Hepatocyte (in vitro differentiated cells): ENCODE measurements around the gene S100A4. TPM values are rescaled to one million over a fixed set of nuclear protein-coding genes. Genes with fewer than 3 reads are reported as not detected.

ENCODE experiments used
- DNase-seq: peaks from one replicate; pipeline ENCODE4 v3.0.0-alpha.2; 2016; ENCODE audit warnings: low spot score
- H2AFZ ChIP-seq: fragments of 200-600 bp; sonication (generic); 2 replicates; pipeline ENCODE4 v1.6.0; 2016; ENCODE audit warnings: antibody characterized with exemption, mild to moderate bottlenecking
- H3K27ac ChIP-seq: fragments of 200-600 bp; sonication (generic); 2 replicates; pipeline ENCODE4 v1.5.1; 2016; ENCODE audit warnings: mild to moderate bottlenecking
- H3K27me3 ChIP-seq: fragments of 200-600 bp; sonication (generic); 2 replicates; pipeline ENCODE4 v1.6.1; 2016
- H3K36me3 ChIP-seq: fragments of 200-600 bp; sonication (generic); replicated peaks from 2 replicates; pipeline ENCODE4 v1.5.1; 2016; ENCODE audit warnings: low read depth; ENCODE audit not compliant: insufficient read depth
- H3K4me1 ChIP-seq: fragments of 200-600 bp; sonication (generic); 2 replicates; pipeline ENCODE4 v1.5.1; 2016; ENCODE audit warnings: mild to moderate bottlenecking, moderate library complexity; ENCODE audit not compliant: insufficient read depth
- H3K4me2 ChIP-seq: fragments of 200-600 bp; sonication (generic); 2 replicates; pipeline ENCODE4 v1.6.0; 2016
- H3K4me3 ChIP-seq: fragments of 200-600 bp; sonication (generic); 2 replicates; pipeline ENCODE4 v1.5.1; 2016; ENCODE audit warnings: mild to moderate bottlenecking
- H3K79me2 ChIP-seq: fragments of 200-600 bp; sonication (generic); 2 replicates; pipeline ENCODE4 v1.6.0; 2017; ENCODE audit warnings: mild to moderate bottlenecking
- H3K9me2 ChIP-seq: fragments of 200-600 bp; sonication (generic); replicated peaks from 2 replicates; pipeline ENCODE4 v1.6.0; 2017; ENCODE audit warnings: mild to moderate bottlenecking; ENCODE audit not compliant: insufficient read depth
- H3K9me3 ChIP-seq: fragments of 200-600 bp; sonication (generic); 2 replicates; pipeline ENCODE4 v1.5.1; 2016; ENCODE audit warnings: low read depth, mild to moderate bottlenecking
- H4K20me1 ChIP-seq: fragments of 200-600 bp; sonication (generic); 2 replicates; pipeline ENCODE4 v1.6.0; 2016; ENCODE audit warnings: mild to moderate bottlenecking; ENCODE audit not compliant: insufficient read depth, poor library complexity, severe bottlenecking
- CTCF ChIP-seq: fragments of 200-600 bp; sonication (generic); IDR thresholded peaks from 2 replicates; pipeline ENCODE4 v1.5.1; 2016; ENCODE audit warnings: antibody characterized with exemption, mild to moderate bottlenecking; ENCODE audit not compliant: poor library complexity
- EZH2 ChIP-seq: fragments of 200-600 bp; sonication (generic); IDR thresholded peaks from 2 replicates; pipeline ENCODE4 v1.6.1; 2016; ENCODE audit warnings: antibody characterized with exemption, mild to moderate bottlenecking, borderline replicate concordance
- EZH2phosphoT487 ChIP-seq: fragments of 200-600 bp; sonication (generic); IDR thresholded peaks from one replicate; pipeline ENCODE4 v1.6.1; 2018; ENCODE audit warnings: antibody characterized with exemption, mild to moderate bottlenecking, low read depth, moderate library complexity; ENCODE audit not compliant: unreplicated experiment, severe bottlenecking
- WGBS: methylation state at CpG from one replicate; pipeline ENCODE4 v1.1.6; 2016; ENCODE audit warnings: low lambda C conversion rate; ENCODE audit errors: missing lambda C conversion rate; 5-methylcytosine and 5-hydroxymethylcytosine counted together
- polyA plus RNA-seq: library from polyadenylated mRNA; unstranded; fragments of >200 nt; fragmentation: Nextera tagmentation; extraction: Ambion mirVana; gene quantifications from 2 replicates; pipeline ENCODE4 v1.2.1, GENCODE V29; 2016
- total RNA-seq: library from RNA; depleted of rRNA; stranded (reverse); fragments of >200 nt; gene quantifications from 2 replicates; pipeline ENCODE4 v1.2.3, GENCODE V29; 2014

S100A4 gene
- total and polyA plus RNA-seq, 2 experiments from 2014 or later: 64.1 to 116 TPM

DNA sequence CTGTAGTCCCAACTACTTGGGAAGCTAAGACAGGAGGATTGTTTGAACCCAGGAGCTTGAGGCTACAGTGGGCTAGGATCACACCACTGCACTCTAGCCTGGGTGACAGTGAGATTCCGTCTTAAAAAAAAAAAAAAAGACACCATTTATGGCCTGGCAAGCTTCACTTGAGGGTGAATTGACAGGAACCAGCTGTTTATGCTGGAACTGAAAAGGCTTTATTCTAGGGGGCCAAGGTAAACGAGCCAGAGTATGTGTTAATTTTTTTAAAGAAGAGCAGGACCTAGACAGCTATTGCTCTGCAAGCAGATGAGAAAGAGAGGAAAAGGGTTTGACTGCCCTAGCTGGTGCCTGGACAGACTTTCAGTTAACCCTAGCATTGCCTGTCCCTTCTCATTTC, 46.9 kb downstream of the S100A4 start:
- no peaks in the 10 kb centered on the region for H3K79me2 ChIP-seq
- 37% methylated on average over 2 of the region's 2 CpGs for WGBS
- DNase-seq: no peak
- no peak overlapping the region for H2AFZ ChIP-seq
- H3K36me3 ChIP-seq: no peaks in the 10 kb centered on the region
- no peaks in the 10 kb centered on the region for H3K9me2 ChIP-seq
- TF ChIP-seq CTCF (no peak), EZH2 (no peak), EZH2phosphoT487 (no peak)
- H3K4me2 ChIP-seq: no peak overlapping the region
- H3K27me3 ChIP-seq: no peaks in the 10 kb centered on the region
- no peak overlapping the region for H3K4me3 ChIP-seq
- H3K27ac ChIP-seq: no peak overlapping the region
- H3K4me1 ChIP-seq: no peaks in the 10 kb centered on the region
- H4K20me1 ChIP-seq: no peaks in the 10 kb centered on the region
- no peaks in the 10 kb centered on the region for H3K9me3 ChIP-seq

DNA sequence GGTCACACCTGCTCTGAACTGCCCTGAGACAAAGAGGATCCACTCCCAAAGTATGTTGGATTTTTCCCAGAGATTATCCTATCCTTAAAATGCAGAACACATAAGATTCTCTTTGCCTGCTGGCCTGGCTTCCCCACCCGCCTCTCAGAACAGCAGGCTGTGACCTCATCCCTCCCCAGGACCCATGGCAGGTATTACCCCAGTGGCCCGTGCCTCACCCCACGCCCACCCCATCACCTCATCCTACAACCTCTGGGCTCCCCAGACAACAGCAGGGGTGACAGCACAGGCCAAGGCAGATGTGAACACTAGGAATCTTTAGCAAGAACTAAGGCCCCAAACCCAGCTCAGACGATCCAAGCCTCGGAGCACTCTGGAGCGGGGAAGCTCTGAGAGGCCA, 50.1 kb downstream of the S100A4 start:
- WGBS: 75% methylated on average over 5 of the region's 6 CpGs
- Histone ChIP-seq H3K4me2 (no peak overlapping the region), H3K4me1 (no peaks in the 10 kb centered on the region), H3K9me2 (no peaks in the 10 kb centered on the region), H3K27ac (no peak overlapping the region), H3K79me2 (no peaks in the 10 kb centered on the region), H4K20me1 (no peaks in the 10 kb centered on the region), H2AFZ (no peak overlapping the region), H3K9me3 (no peaks in the 10 kb centered on the region), H3K4me3 (no peak overlapping the region), H3K36me3 (no peaks in the 10 kb centered on the region), H3K27me3 (no peaks in the 10 kb centered on the region)
- TF ChIP-seq CTCF (no peak), EZH2 (no peak), EZH2phosphoT487 (no peak)
- no peak for DNase-seq

GRCh38 chr1:153494976-153495535, 50.5 kb downstream of the S100A4 start:
- Histone ChIP-seq H3K4me1 (peaks cover 1% of the 10 kb centered on the region), H3K4me2 (no peak overlapping the region), H3K79me2 (no peaks in the 10 kb centered on the region), H3K27me3 (no peaks in the 10 kb centered on the region), H3K27ac (no peak overlapping the region), H3K4me3 (no peak overlapping the region), H4K20me1 (no peaks in the 10 kb centered on the region), H3K9me2 (no peaks in the 10 kb centered on the region), H3K9me3 (no peaks in the 10 kb centered on the region), H3K36me3 (no peaks in the 10 kb centered on the region), H2AFZ (no peak overlapping the region)
- WGBS: 33% methylated on average over 6 of the region's 6 CpGs
- peak; percentile 86 for DNase-seq
- TF ChIP-seq EZH2phosphoT487: no peak
- peak; percentile 91 for TF ChIP-seq CTCF
- TF ChIP-seq EZH2: no peak

Other genes with a start within 250 kb of the S100A4 start
- gene PGLYRP3, start 232.9 kb downstream of the S100A4 start, total RNA-seq: not detected in 2 replicates
- not detected in 2 replicates for gene PGLYRP3, start 232.9 kb downstream of the S100A4 start, polyA plus RNA-seq
- not detected in 2 replicates for gene PGLYRP4, start 197.0 kb downstream of the S100A4 start, total RNA-seq
- gene PGLYRP4, start 197.0 kb downstream of the S100A4 start, polyA plus RNA-seq: not detected in 2 replicates
- gene S100A9, start 188.0 kb downstream of the S100A4 start, total RNA-seq: 3.2 and 11.9 TPM in 2 replicates
- gene S100A9, start 188.0 kb downstream of the S100A4 start, polyA plus RNA-seq: 1.9 and 6.4 TPM in 2 replicates
- not detected in 2 replicates for gene S100A12, start 170.2 kb downstream of the S100A4 start, total RNA-seq
- gene S100A12, start 170.2 kb downstream of the S100A4 start, polyA plus RNA-seq: 1.1 TPM in 1 of 2 replicates, not detected in the other
- gene S100A8, start 154.7 kb downstream of the S100A4 start, total RNA-seq: 0.70 TPM in 1 of 2 replicates, not detected in the other
- 0.60 and 2.2 TPM in 2 replicates for gene S100A8, start 154.7 kb downstream of the S100A4 start, polyA plus RNA-seq
- gene S100A7A, start 129.3 kb downstream of the S100A4 start, total RNA-seq: not detected in 2 replicates
- gene S100A7A, start 129.3 kb downstream of the S100A4 start, polyA plus RNA-seq: not detected in 2 replicates
- 0.60 TPM in 1 of 2 replicates, not detected in the other for gene S100A7, start 85.2 kb downstream of the S100A4 start, total RNA-seq
- gene S100A7, start 85.2 kb downstream of the S100A4 start, polyA plus RNA-seq: 1.0 and 2.5 TPM in 2 replicates
- 140 and 173 TPM in 2 replicates for gene S100A6, start 9.8 kb downstream of the S100A4 start, total RNA-seq
- gene S100A6, start 9.8 kb downstream of the S100A4 start, polyA plus RNA-seq: 657 and 701 TPM in 2 replicates
- not detected in 2 replicates for gene S100A5, start 4.9 kb downstream of the S100A4 start, total RNA-seq
- gene S100A5, start 4.9 kb downstream of the S100A4 start, polyA plus RNA-seq: 0.54 and 1.0 TPM in 2 replicates
- gene S100A3, start 3.5 kb upstream of the S100A4 start, total RNA-seq: 2.6 and 2.7 TPM in 2 replicates
- gene S100A3, start 3.5 kb upstream of the S100A4 start, polyA plus RNA-seq: 1.9 and 6.1 TPM in 2 replicates
- gene S100A2, start 20.0 kb upstream of the S100A4 start, total RNA-seq: 1.7 and 4.2 TPM in 2 replicates
- 6.9 and 10.3 TPM in 2 replicates for gene S100A2, start 20.0 kb upstream of the S100A4 start, polyA plus RNA-seq
- 103 and 129 TPM in 2 replicates for gene S100A16, start 67.3 kb upstream of the S100A4 start, total RNA-seq
- gene S100A16, start 67.3 kb upstream of the S100A4 start, polyA plus RNA-seq: 134 and 155 TPM in 2 replicates
- gene S100A14, start 70.5 kb upstream of the S100A4 start, total RNA-seq: 112 and 141 TPM in 2 replicates
- gene S100A14, start 70.5 kb upstream of the S100A4 start, polyA plus RNA-seq: 62.8 and 94.9 TPM in 2 replicates
- 82.0 and 115 TPM in 2 replicates for gene S100A13, start 81.7 kb upstream of the S100A4 start, total RNA-seq
- gene S100A13, start 81.7 kb upstream of the S100A4 start, polyA plus RNA-seq: 248 and 282 TPM in 2 replicates
- gene S100A1, start 82.6 kb upstream of the S100A4 start, total RNA-seq: 2.7 and 15.0 TPM in 2 replicates
- 1.3 and 4.0 TPM in 2 replicates for gene S100A1, start 82.6 kb upstream of the S100A4 start, polyA plus RNA-seq
- gene CHTOP, start 88.3 kb upstream of the S100A4 start, total RNA-seq: 56.2 and 65.5 TPM in 2 replicates
- gene CHTOP, start 88.3 kb upstream of the S100A4 start, polyA plus RNA-seq: 40.6 and 50.7 TPM in 2 replicates
- gene SNAPIN, start 112.9 kb upstream of the S100A4 start, total RNA-seq: 40.9 and 41.4 TPM in 2 replicates
- gene SNAPIN, start 112.9 kb upstream of the S100A4 start, polyA plus RNA-seq: 63.2 and 68.4 TPM in 2 replicates
- gene ILF2, start 125.2 kb upstream of the S100A4 start, total RNA-seq: 173 and 191 TPM in 2 replicates
- gene ILF2, start 125.2 kb upstream of the S100A4 start, polyA plus RNA-seq: 177 and 178 TPM in 2 replicates
- gene NPR1, start 132.9 kb upstream of the S100A4 start, total RNA-seq: 2.5 and 2.8 TPM in 2 replicates
- gene NPR1, start 132.9 kb upstream of the S100A4 start, polyA plus RNA-seq: 3.0 and 4.3 TPM in 2 replicates
- 39.1 and 42.3 TPM in 2 replicates for gene INTS3, start 182.2 kb upstream of the S100A4 start, total RNA-seq
- gene INTS3, start 182.2 kb upstream of the S100A4 start, polyA plus RNA-seq: 37.1 and 51.3 TPM in 2 replicates
- 21.5 and 22.8 TPM in 2 replicates for gene SLC27A3, start 229.6 kb upstream of the S100A4 start, total RNA-seq
- gene SLC27A3, start 229.6 kb upstream of the S100A4 start, polyA plus RNA-seq: 37.2 and 38.1 TPM in 2 replicates